ENCODE data around the gene PERM1. TPM values are rescaled to one million over a fixed set of nuclear protein-coding genes. Genes with fewer than 3 reads are reported as not detected.

PERM1 gene
- total RNA-seq, 1 experiment from 2014 or later: 0.47 TPM

DNA sequence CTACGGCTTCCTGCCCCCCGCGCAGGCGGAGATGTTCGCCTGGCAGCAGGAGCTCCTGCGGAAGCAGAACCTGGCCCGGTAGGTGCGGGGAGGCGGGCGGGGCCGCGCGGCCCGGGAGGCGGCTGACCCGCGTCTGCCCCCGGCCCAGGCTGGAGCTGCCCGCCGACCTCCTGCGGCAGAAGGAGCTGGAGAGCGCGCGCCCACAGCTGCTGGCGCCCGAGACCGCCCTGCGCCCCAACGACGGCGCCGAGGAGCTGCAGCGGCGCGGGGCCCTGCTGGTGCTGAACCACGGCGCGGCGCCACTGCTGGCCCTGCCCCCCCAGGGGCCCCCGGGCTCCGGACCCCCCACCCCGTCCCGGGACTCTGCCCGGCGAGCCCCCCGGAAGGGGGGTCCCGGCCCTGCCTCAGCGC is 39.5 kb downstream of the PERM1 start:
- CTCF ChIA-PET: no interaction called here

DNA sequence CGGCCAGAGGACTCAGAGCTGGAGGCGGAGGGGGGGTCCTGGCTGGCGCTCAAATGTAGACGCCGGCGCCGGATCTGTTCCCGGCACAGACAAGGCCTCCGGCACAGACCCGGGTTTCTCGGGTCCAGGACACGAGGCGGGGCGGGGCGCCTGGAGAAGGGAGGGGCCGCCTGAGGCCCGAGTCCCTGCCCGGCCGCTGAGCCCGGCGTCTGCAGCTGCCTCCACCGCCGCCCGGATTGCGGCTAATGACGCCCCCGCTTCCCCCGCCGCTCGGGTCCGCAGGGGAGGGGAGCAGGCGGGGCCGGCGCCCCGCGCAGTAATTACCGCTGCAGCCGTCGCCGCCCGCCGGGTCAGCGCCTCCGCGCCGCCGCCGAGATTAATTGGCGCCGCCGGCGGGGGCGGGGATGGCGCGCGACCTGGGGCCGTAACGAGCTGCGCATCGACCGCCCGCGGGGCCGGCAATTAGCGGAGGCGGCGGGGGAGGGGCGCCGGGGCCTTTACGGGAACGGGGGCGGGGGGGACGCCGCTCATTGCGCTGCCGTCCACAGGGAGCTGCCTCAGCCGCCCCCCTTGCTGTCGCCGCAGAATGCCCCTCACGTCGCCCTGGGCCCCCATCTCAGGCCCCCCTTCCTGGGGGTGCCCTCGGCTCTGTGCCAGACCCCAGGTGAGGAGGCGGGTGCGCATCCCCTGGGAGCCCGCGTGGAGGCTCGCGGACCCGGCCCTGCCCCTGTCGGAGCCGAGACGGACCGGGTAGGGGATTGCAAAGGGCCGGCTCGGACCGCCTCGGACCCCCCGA is 40.1 kb downstream of the PERM1 start:
- ChIA-PET CTCF (no interaction called here), POLR2A (ENCODE audit: unreplicated experiment) (interaction anchor here (0.7 kb wide), 1 partner anchor 36 kb away, joined by 3 read pairs; no protein-coding TSS in a partner anchor)
- H3K9me3 ChIP-seq (ENCODE audit: low read length): no peaks in the 10 kb centered on the region
- TF ChIP-seq EZH2phosphoT487 (IDR thresholded peaks at IDR 0.05; ENCODE audit: borderline replicate concordance, low read length) (no peak), EZH2 (IDR thresholded peaks at IDR 0.05; ENCODE audit: low read length, unreplicated experiment) (peak; percentile 24)
- TF ChIP-seq, protein P1, sequence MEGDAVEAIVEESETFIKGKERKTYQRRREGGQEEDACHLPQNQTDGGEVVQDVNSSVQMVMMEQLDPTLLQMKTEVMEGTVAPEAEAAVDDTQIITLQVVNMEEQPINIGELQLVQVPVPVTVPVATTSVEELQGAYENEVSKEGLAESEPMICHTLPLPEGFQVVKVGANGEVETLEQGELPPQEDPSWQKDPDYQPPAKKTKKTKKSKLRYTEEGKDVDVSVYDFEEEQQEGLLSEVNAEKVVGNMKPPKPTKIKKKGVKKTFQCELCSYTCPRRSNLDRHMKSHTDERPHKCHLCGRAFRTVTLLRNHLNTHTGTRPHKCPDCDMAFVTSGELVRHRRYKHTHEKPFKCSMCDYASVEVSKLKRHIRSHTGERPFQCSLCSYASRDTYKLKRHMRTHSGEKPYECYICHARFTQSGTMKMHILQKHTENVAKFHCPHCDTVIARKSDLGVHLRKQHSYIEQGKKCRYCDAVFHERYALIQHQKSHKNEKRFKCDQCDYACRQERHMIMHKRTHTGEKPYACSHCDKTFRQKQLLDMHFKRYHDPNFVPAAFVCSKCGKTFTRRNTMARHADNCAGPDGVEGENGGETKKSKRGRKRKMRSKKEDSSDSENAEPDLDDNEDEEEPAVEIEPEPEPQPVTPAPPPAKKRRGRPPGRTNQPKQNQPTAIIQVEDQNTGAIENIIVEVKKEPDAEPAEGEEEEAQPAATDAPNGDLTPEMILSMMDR (conservative IDR thresholded peaks at IDR 0.05; ENCODE audit: low read depth, low read length): no peak
- H3K27ac ChIP-seq (ENCODE audit: low read length): no peak overlapping the region
- peak overlapping the region; percentile 65 for H3K4me3 ChIP-seq (ENCODE audit: low read length)
- DNase-seq (peak; percentile 57), ATAC-seq (peak; percentile 35)
- no peaks in the 10 kb centered on the region for H4K20me1 ChIP-seq (ENCODE audit: low read length)
- H3K27me3 ChIP-seq (ENCODE audit: low read length): peaks cover 22% of the 10 kb centered on the region
- H3K36me3 ChIP-seq (ENCODE audit: low read depth, low read length): no peaks in the 10 kb centered on the region
- no peaks in the 10 kb centered on the region for H3K79me2 ChIP-seq (ENCODE audit: low read length)
- H3K4me2 ChIP-seq (ENCODE audit: low read length): peak overlapping the region; percentile 89
- no peaks in the 10 kb centered on the region for H3F3A ChIP-seq (ENCODE audit: low read length, unreplicated experiment)
- intact Hi-C loops (cut with micrococcal nuclease): no loop called here
- H3K9ac ChIP-seq (ENCODE audit: low read length): no peak overlapping the region
- peaks cover 22% of the 10 kb centered on the region for H3K4me1 ChIP-seq (ENCODE audit: insufficient read depth, low read length)
- no TSS peak for BruUV-seq (replicated peaks)
- H3K9me2 ChIP-seq (replicated peaks; ENCODE audit: low read length): no peaks in the 10 kb centered on the region
- H2AFZ ChIP-seq (ENCODE audit: low read length): peak overlapping the region; percentile 78; the same call in 1 of the 2 replicates

More for the DNA sequence above, 39.5 kb downstream of the PERM1 start:
- Histone ChIP-seq H3K27me3 (ENCODE audit: low read length) (peaks cover 22% of the 10 kb centered on the region), H3K9ac (ENCODE audit: low read length) (no peak overlapping the region), H3F3A (ENCODE audit: low read length, unreplicated experiment) (no peaks in the 10 kb centered on the region), H3K9me3 (ENCODE audit: low read length) (no peaks in the 10 kb centered on the region), H3K4me3 (ENCODE audit: low read length) (peak overlapping the region; percentile 65), H3K4me1 (ENCODE audit: insufficient read depth, low read length) (peaks cover 22% of the 10 kb centered on the region), H3K36me3 (ENCODE audit: low read depth, low read length) (peaks cover 5% of the 10 kb centered on the region; the same call in 1 of the 2 replicates), H3K27ac (ENCODE audit: low read length) (no peak overlapping the region), H2AFZ (ENCODE audit: low read length) (no peak overlapping the region), H4K20me1 (ENCODE audit: low read length) (no peaks in the 10 kb centered on the region), H3K4me2 (ENCODE audit: low read length) (peak overlapping the region; percentile 89), H3K9me2 (replicated peaks; ENCODE audit: low read length) (no peaks in the 10 kb centered on the region), H3K79me2 (ENCODE audit: low read length) (no peaks in the 10 kb centered on the region)
- TF ChIP-seq EZH2phosphoT487 (IDR thresholded peaks at IDR 0.05; ENCODE audit: borderline replicate concordance, low read length): no peak; the same call in 1 of the 2 replicates
- no peak for TF ChIP-seq EZH2 (IDR thresholded peaks at IDR 0.05; ENCODE audit: low read length, unreplicated experiment)
- TF ChIP-seq, protein P1 (conservative IDR thresholded peaks at IDR 0.05; ENCODE audit: low read depth, low read length): no peak
- BruUV-seq (replicated peaks): no TSS peak
- intact Hi-C loops (cut with micrococcal nuclease): no loop called here
- ATAC-seq: no peak; the same call in 1 of the 2 replicates
- POLR2A ChIA-PET (ENCODE audit: unreplicated experiment): interaction anchor here (0.7 kb wide), 1 partner anchor 36 kb away, joined by 3 read pairs; no protein-coding TSS in a partner anchor
- DNase-seq: no peak
